K562 (cell line): ENCODE measurements around the gene BLM. TPM values are rescaled to one million over a fixed set of nuclear protein-coding genes. Genes with fewer than 3 reads are reported as not detected.

Experiments used
- ATF1 ChIP-seq, 2 experiments: fragments of 450-650 bp in 1 of 2; IDR thresholded peaks; 2 replicates each; pipeline ENCODE4 v1.6.1; 2016; ENCODE audit warnings: missing compliant biosample characterization in 1 of 2, missing genetic modification characterization in 1 of 2
- ATF7 ChIP-seq: fragments of 450-650 bp; IDR thresholded peaks from 2 replicates; pipeline ENCODE4 v1.7.1; 2014; ENCODE audit warnings: mild to moderate bottlenecking, moderate library complexity
- CBX3 ChIP-seq, 2 experiments: IDR thresholded peaks; 1 replicate in 1 of 2; 2 replicates in 1 of 2; pipeline ENCODE4 v1.6.1; 2012; ENCODE audit warnings: inconsistent platforms in 2 of 2, low read length in 2 of 2, borderline replicate concordance in 1 of 2, control low read depth in 1 of 2
- CHD2 ChIP-seq: IDR thresholded peaks from 2 replicates; pipeline ENCODE4 v1.6.1; 2011; ENCODE audit warnings: low read depth, low read length
- DACH1 ChIP-seq: fragments of 450-650 bp; IDR thresholded peaks from 2 replicates; pipeline ENCODE4 v1.6.1; 2018; ENCODE audit not compliant: partially characterized antibody
- DPF2 ChIP-seq: fragments of 450-650 bp; IDR thresholded peaks from 2 replicates; pipeline ENCODE4 v1.6.1; 2016
- FOSL1 ChIP-seq: fragments of 200-800 bp; sonication (Bioruptor generic); conservative IDR thresholded peaks from 2 replicates; pipeline ENCODE4 v1.6.1; 2016; ENCODE audit warnings: missing genetic modification characterization, missing compliant biosample characterization
- FOXJ3 ChIP-seq: sonication (generic); formaldehyde crosslinking; IDR thresholded peaks from 2 replicates; pipeline ENCODE4 v1.4.0; 2020; ENCODE audit warnings: mild to moderate bottlenecking, missing genetic modification reagents
- FOXK2 ChIP-seq, 2 experiments: fragments of 450-650 bp; IDR thresholded peaks in 1 of 2; conservative IDR thresholded peaks in 1 of 2; 2 replicates each; pipeline ENCODE4 v1.6.1; 2016; ENCODE audit warnings: low read depth in 2 of 2, mild to moderate bottlenecking in 1 of 2
- HDAC2 ChIP-seq: fragments of 450-650 bp; IDR thresholded peaks from 2 replicates; pipeline ENCODE4 v1.6.1; 2016; ENCODE audit warnings: mild to moderate bottlenecking
- HDAC8 ChIP-seq: fragments of 450-650 bp; IDR thresholded peaks from 2 replicates; pipeline ENCODE4 v1.6.1; 2016; ENCODE audit warnings: mild to moderate bottlenecking, missing genetic modification characterization, moderate library complexity, missing compliant biosample characterization
- KHSRP ChIP-seq: fragments of 450-650 bp; IDR thresholded peaks from 2 replicates; pipeline ENCODE4 v1.6.1; 2017
- MECOM ChIP-seq: fragments of 250-450 bp; sonication (Bioruptor Pico); IDR thresholded peaks from 2 replicates; pipeline ENCODE4 v1.8.0; 2022; ENCODE audit warnings: inconsistent platforms
- MYC ChIP-seq, 2 experiments: fragments of 250-450 bp in 1 of 2; sonication (Bioruptor Pico) in 1 of 2; IDR thresholded peaks; 2 replicates each; pipeline versions ENCODE4 v1.5.1 to v1.6.1; 2012 to 2021; ENCODE audit warnings: low read depth in 2 of 2, borderline replicate concordance in 1 of 2, improper control_type of control experiment in 1 of 2, low read length in 1 of 2, mild to moderate bottlenecking in 1 of 2, moderate library complexity in 1 of 2
- NFE2 ChIP-seq: IDR thresholded peaks from 2 replicates; pipeline ENCODE4 v1.6.1; 2014; ENCODE audit warnings: antibody characterized with exemption, low read depth
- PKNOX1 ChIP-seq: fragments of 450-650 bp; IDR thresholded peaks from 2 replicates; pipeline ENCODE4 v1.6.1; 2016
- RBFOX2 ChIP-seq: fragments of 200-400 bp; formaldehyde crosslinking; IDR thresholded peaks from 2 replicates; pipeline ENCODE4 v1.6.1; 2017; ENCODE audit warnings: low read depth, mild to moderate bottlenecking, low read length, moderate library complexity
- TAF9B ChIP-seq: fragments of 450-650 bp; IDR thresholded peaks from 2 replicates; pipeline ENCODE4 v1.6.1; 2018; ENCODE audit warnings: mild to moderate bottlenecking; ENCODE audit not compliant: partially characterized antibody
- TEAD4 ChIP-seq, 2 experiments: sonication (generic) in 1 of 2; formaldehyde crosslinking in 1 of 2; IDR thresholded peaks; 2 replicates each; pipeline versions ENCODE4 v1.6.1 to v1.8.0; 2012 to 2022; ENCODE audit warnings: borderline replicate concordance in 1 of 2, inconsistent platforms in 1 of 2, low read length in 1 of 2, mild to moderate bottlenecking in 1 of 2, missing genetic modification reagents in 1 of 2
- YBX1 ChIP-seq: fragments of 450-650 bp; IDR thresholded peaks from 2 replicates; pipeline ENCODE4 v1.7.1; 2016; ENCODE audit warnings: mild to moderate bottlenecking
- ZEB2 ChIP-seq: fragments of 450-650 bp; IDR thresholded peaks from 2 replicates; pipeline ENCODE4 v1.6.1; 2016
- ZFX ChIP-seq: sonication (generic); formaldehyde crosslinking; IDR thresholded peaks from 2 replicates; pipeline ENCODE4 v1.8.0; 2022; ENCODE audit warnings: mild to moderate bottlenecking, missing genetic modification reagents, moderate library complexity
- ZNF384 ChIP-seq: IDR thresholded peaks from 2 replicates; pipeline ENCODE4 v1.6.1; 2012; ENCODE audit warnings: low read depth, low read length, improper control_type of control experiment
- polyA plus RNA-seq, 8 experiments: library from polyadenylated mRNA; depleted of rRNA in 4 of 8; stranded (reverse) in 5 of 8; unstranded in 3 of 8; fragments of >200 nt; fragmentation: Nextera tagmentation in 2 of 8; fragmentation: Illumina TruSeq in 1 of 8; extraction: Ambion mirVana in 2 of 8; extraction: Trizol in 1 of 8; gene quantifications; 2 replicates each; pipeline versions ENCODE4 v1.2.1 to v1.2.3, GENCODE V29; 2011 to 2014; ENCODE audit warnings: inconsistent platforms in 1 of 8, missing spikeins in 1 of 8
- total RNA-seq, 7 experiments: library from RNA; depleted of rRNA in 6 of 7; stranded (reverse); fragments of >200 nt in 6 of 7; fragmentation: Illumina TruSeq in 2 of 7; extraction: Trizol in 2 of 7; gene quantifications; 2 replicates each; pipeline versions ENCODE4 v1.2.1 to v1.2.3, GENCODE V29; 2011 to 2021; ENCODE audit warnings: low replicate concordance in 1 of 7
- TF ChIP-seq, protein P1 (sequence below): sonication (generic); formaldehyde crosslinking; IDR thresholded peaks from 2 replicates; pipeline ENCODE4 v1.8.0; 2022; ENCODE audit warnings: missing genetic modification reagents, mild to moderate bottlenecking, moderate library complexity, borderline replicate concordance
- TF ChIP-seq, protein P2 (sequence below): fragments of 250-450 bp; sonication (Bioruptor Pico); IDR thresholded peaks from 2 replicates; pipeline ENCODE4 v1.8.0; 2022; ENCODE audit warnings: inconsistent platforms

Gene BLM
- total and polyA plus RNA-seq, 9 of the 15 experiments (the other 6 are each of a cell fraction or from before 2014, with no cell fraction given) = 21.0 to 56.0 (median 43.9) TPM

- TF ChIP-seq ZFX (CRISPR knock-in tag) (0 out of 2 replicates have a peak, but pooled peaks have one; percentile 37), FOXJ3 (CRISPR knock-in tag) (no peak), TAF9B (peak; percentile 68), RBFOX2 (peak; percentile 36; the same call in 1 of the 2 replicates), KHSRP (no peak), DPF2 (peak; percentile 40; the same call in 1 of the 2 replicates), ZEB2 (peak; percentile 31; the same call in 1 of the 2 replicates), PKNOX1 (peak; percentile 88), CBX3 (IDR thresholded peaks at IDR 0.05; ENCODE audit: borderline replicate concordance in 1 of 2, low read length in 2 of 2) (0 out of 3 replicates have a peak, but pooled peaks of 1 of the 2 experiments have one; percentile 15), ZNF384 (peak; percentile 84), ATF1 (CRISPR knock-in tag; IDR thresholded peaks at IDR 0.05) (no peak), ATF1 (tag; IDR thresholded peaks at IDR 0.05) (peak; percentile 23; the same call in 1 of the 2 replicates), ATF7 (peak; percentile 20; the same call in 1 of the 2 replicates), TEAD4 (IDR thresholded peaks at IDR 0.05; ENCODE audit: low read length) (0 out of 2 replicates have a peak, but pooled peaks have one; percentile 13), TEAD4 (CRISPR knock-in tag; IDR thresholded peaks at IDR 0.05; ENCODE audit: borderline replicate concordance) (no peak), MYC (IDR thresholded peaks at IDR 0.05; ENCODE audit: low read depth, low read length) (0 out of 2 replicates have a peak, but pooled peaks have one; percentile 23), MYC (CRISPR knock-in tag; IDR thresholded peaks at IDR 0.05; ENCODE audit: borderline replicate concordance, low read depth) (no peak), HDAC2 (no peak), HDAC8 (no peak), NFE2 (peak; percentile 56), FOSL1 (tag) (peak; percentile 84), MECOM (CRISPR knock-in tag) (0 out of 2 replicates have a peak, but pooled peaks have one; percentile 6), DACH1 (peak; percentile 71), CHD2 (no peak), YBX1 (no peak), FOXK2 (conservative IDR thresholded peaks at IDR 0.05 in 1 of 2, IDR thresholded peaks at IDR 0.05 in 1 of 2; ENCODE audit: low read depth in 2 of 2) (peak in 1 of 2 experiments; percentile 17; a peak in 1 of 4 replicates)
- TF ChIP-seq, protein P1, sequence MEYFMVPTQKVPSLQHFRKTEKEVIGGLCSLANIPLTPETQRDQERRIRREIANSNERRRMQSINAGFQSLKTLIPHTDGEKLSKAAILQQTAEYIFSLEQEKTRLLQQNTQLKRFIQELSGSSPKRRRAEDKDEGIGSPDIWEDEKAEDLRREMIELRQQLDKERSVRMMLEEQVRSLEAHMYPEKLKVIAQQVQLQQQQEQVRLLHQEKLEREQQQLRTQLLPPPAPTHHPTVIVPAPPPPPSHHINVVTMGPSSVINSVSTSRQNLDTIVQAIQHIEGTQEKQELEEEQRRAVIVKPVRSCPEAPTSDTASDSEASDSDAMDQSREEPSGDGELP = peak; percentile 93
- TF ChIP-seq, protein P2, sequence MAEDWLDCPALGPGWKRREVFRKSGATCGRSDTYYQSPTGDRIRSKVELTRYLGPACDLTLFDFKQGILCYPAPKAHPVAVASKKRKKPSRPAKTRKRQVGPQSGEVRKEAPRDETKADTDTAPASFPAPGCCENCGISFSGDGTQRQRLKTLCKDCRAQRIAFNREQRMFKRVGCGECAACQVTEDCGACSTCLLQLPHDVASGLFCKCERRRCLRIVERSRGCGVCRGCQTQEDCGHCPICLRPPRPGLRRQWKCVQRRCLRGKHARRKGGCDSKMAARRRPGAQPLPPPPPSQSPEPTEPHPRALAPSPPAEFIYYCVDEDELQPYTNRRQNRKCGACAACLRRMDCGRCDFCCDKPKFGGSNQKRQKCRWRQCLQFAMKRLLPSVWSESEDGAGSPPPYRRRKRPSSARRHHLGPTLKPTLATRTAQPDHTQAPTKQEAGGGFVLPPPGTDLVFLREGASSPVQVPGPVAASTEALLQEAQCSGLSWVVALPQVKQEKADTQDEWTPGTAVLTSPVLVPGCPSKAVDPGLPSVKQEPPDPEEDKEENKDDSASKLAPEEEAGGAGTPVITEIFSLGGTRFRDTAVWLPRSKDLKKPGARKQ = no peak
These were observed 128.2 kb downstream of the BLM start (continued) for GRCh38 chr15:90845201-90845949.
